NCI-H146 treated with DMSO at 0.1 percent for 48 hours (cell line): ENCODE results near the gene TDRD9.
A peak's percentile ranks its signal among the peaks of the same experiment; 100 is the strongest.
"Not testable (repeated sequence)": the region's sequence is repeated elsewhere in the genome, so short reads cannot be mapped to it uniquely, and the experiment has no call there.

Experiments
- DNase-seq: peaks from one replicate; lab custom pipeline; 2025; ENCODE audit not compliant: unreplicated experiment; lab: John Stamatoyannopoulos, UW

TDRD9 gene

GRCh38 chr14:103923863-103924262 is 4.4 kb upstream of the TDRD9 start:
- DNase-seq = peak; percentile 43

- no peak for DNase-seq
These were observed 2.9 kb upstream of the TDRD9 start for GRCh38 chr14:103925316-103925715.

DNA sequence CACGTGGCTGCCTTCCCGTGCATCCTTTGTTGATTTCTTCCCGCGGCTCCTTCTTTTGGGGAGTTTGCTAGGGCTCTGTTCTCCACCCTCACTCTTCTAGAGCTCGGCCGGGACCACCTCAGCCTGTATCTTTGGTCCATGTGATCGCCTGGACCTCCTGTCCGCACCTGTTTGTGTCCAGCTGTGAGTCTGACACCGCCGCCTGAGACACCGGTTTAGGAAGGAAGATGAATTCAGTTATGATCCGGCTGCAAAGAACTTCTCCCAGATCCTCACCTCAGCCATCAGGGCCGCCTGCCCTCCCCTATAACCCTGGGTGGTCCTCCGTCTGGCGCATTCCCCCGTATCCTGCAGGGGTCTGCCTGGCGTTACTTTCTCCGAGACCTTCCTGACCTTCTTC is 690 bp upstream of the TDRD9 start:
- no peak for DNase-seq

GRCh38 chr14:103930051-103930604 is 1.9 kb downstream of the TDRD9 start:
- DNase-seq = no peak

DNA sequence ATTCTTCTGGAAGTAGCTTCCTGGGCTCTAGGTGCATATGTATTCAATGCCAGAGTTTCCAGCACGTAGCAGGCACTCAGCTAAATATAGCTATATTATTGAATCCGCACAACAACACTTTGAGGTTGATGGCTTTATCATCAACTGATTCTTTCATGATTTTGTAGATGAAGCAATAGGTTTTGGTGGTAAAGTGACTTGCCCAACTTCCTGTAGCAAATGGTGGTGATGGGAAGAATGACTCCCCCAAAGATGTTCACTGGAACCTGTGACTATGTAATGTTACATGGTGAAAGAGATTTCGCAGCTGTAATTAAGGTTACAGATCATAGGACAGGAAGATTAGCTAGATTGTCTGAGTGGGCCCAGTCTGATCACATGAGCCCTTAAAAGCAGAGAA is 3.2 kb downstream of the TDRD9 start:
- DNase-seq = no peak

DNA sequence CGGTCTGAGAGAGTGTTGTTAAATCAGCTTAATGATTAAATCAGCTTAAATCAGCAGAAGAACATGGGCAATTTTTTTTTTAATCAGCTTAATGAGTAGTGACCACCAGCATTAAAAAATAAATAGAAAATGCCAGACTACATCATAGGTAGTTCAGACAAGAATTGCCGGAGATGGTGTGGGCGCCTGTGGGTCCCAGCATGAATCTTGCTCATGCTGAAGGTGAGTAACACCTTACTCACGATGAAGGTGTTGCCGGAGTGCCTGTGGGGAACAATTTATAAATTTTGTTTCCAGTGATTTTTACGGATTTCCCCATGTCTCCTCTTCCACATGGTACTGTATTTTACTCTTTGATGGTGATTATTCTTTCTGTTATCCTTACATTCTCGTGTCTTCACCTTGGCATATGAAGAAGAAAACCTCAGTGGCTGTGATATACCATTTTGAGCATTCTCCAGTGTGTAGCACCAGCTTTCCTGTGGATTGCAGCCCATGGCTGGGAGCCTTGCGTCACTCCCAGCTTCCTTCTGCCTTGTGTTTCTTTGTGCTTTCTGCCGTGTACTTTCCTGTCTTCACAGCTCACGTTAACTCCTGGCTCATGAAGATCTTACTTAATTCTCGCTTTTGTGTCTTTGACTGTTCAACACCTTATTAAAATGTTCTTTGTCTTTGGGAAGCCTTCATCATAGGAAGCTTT is 4.7 kb downstream of the TDRD9 start:
- DNase-seq = no peak

DNA sequence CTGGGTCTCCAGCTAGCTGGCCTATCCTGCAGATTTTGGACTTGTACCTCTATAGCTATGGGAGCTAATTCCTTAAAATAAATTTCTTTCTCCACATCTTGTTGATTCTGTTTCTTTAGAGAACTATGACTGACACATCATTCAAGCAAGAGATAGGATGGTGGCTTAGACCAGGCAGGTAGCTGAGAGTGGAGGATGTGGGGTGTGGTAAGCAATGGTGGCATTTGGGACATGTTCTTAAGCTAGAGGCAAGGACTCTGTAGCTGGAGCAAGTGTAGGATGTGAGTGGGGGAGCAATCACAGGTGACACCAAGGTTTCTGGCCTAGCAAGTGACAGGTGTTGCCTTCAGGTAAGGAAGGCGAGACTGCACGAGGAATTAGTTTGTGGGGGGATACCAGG is 6.8 kb downstream of the TDRD9 start:
- DNase-seq = no peak

- no peak for DNase-seq
These were observed 13.2 kb downstream of the TDRD9 start for GRCh38 chr14:103941462-103941861.

DNA sequence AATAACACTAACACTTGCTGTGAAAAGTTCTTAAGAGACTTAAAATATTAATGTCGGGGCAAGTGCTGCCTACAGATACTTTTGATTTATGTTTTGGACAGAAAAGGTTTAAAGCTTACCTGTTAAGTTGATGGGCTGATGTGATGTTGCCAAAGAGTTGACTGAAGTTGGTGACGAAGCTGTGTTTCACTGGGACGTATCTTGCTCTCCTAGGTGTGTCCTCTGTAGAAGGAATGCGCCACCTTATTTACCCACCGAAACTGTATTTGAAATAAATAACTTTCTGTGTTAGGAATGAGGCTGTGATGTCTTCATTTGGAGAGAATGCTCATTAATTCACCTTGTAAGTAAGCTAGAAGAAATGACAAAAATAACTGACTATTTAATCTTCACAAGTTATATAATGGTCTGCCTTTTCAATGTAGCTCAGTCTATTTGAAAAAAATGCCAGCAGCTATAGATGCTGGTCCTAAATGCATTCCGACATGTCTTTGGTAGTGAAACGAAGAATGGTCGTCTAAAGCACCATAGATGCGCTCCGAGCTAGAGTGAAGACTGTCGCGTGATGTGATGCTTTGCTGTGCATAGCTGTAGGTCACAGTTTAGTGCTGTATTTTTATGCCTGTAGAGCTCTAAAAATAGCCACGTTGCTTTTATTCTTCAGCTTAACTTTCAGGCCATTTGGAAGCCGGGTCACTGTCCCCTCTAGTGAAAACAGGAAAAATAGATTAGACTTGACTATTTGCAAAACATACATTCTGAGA is 13.9 kb downstream of the TDRD9 start, which contains the start of gene RD3L:
TSS of gene RD3L (minus strand) at position 557 of the 764 bp plus-strand sequence. CDS start 834 bp downstream, outside the sequence.
- no peak for DNase-seq

- no peak for DNase-seq
These were observed 15.4 kb downstream of the TDRD9 start for GRCh38 chr14:103943673-103944072.

- no peak for DNase-seq
These were observed 18.7 kb downstream of the TDRD9 start for GRCh38 chr14:103946975-103947374.

- no peak for DNase-seq
These were observed 20.2 kb downstream of the TDRD9 start for GRCh38 chr14:103948442-103948841.

DNA sequence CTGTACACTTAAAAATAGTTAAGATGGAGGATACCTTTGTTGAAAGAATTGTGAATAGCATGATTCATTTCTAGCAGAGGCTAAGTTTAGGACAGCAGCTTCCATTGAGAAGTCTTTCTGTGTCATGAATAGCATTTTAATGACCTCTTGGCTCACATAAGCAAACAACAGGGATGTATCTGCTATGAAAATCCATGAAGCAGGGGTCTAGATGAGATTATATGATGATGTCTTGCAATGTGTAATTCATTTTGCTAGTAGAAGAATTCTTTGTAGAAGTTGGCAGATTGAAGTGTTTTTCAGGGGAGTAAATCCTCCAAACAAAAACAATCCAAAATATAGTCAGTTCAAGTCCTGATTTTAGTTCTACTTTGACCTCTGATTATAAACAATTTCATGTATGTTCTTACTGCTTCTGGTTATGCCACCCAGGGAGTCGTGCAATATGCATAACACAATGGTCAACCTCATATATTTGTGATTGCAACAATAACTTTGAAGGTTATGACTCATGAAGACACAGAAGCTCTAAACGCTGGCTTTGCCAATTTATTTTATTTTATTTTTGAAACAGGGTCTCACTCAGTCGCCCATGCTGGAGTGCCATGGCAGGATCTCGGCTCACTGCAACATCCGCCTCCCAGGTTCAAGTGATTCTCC is 21.0 kb downstream of the TDRD9 start:
- DNase-seq = no peak

GRCh38 chr14:103960457-103961055 is 32.3 kb downstream of the TDRD9 start:
- no peak for DNase-seq

DNA sequence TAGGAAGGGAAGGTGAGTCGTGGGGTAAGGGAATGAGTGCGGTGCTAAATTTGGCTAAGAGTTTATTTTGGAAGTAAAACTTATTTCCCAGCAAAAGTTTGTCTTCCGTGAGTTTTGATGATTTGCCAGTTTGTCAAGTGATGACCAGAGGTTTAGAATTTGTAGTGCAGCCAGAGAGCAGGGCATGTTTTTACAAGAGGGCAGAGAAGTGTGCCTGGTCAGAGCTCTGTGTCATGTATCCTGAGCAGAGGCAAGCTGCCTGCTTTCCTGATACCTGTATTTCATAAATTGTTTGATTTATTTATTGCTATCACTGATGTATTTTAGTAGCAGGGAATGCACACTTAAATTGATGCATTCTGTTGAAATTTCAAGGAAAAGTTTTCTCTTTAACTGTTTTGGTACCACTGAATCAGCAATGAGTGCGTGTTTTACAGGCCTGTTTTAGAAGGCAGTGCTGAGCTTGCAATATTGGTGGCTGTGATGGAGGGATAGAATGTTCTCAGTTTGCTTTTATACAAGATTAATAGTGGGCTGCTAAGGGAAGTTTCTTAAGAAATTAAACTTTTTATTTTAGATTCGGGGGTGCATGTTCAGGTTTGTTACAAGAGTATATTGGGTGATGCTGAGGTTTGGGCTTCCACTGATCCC is 33.8 kb downstream of the TDRD9 start:
- DNase-seq = no peak

DNA sequence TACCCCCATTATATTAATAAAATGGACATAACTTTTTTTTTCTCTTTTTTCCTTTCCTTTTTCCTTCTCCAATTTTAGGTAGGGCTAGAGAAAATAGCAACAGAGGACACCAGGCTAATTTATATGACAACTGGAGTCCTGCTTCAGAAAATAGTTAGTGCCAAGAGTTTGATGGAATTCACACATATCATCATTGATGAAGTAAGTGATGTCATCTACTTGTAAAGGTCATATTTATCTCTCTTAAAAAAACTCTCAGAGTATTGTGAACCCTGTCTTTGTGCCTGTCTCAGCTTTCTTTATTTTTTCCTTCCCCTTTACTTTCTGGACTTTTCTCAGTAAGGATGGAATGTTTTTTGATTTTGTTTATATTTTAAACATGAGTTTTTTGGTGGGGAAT is 38.4 kb downstream of the TDRD9 start:
- no peak for DNase-seq

DNA sequence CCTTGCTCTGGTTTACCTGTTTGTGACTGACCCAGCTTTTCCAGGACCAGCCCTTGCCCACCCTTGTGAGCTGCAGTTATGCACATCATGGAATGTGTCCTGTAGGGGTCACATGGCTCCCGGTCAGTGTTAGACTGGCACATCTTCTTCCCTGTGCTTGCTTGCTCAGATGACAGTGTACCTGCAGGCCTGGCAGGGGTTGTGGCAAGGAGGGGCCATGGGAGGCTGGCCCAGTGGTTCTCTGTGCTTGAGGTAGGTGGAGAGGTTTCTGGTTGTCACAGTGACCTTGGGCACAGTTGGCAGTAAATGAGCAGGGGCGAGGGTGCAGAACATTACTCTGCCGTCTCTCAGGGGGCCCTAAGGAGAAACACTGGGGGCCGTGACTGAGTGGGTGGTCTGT is 41.7 kb downstream of the TDRD9 start:
- no peak for DNase-seq

DNA sequence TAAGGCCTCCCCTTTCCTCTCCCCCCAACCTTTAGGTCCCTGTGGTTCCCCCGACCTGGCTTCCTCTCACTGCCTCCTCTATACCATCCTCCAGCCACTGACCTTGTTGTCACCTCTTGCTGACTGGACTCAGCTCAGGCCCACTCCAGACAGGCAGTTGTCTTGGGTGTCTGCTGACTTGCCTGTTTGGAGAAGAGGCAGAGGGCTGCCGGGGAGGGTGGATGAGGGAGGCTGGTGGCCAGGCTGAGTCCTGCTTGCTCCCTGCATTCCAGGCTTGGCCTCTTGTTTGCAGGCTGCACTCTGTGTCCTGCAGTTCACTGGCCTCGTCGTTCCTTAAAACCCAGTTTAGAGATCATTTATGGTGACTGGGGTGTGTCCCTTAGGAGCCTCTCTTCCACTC is 45.1 kb downstream of the TDRD9 start:
- no peak for DNase-seq

GRCh38 chr14:103974575-103974974 is 46.3 kb downstream of the TDRD9 start:
- DNase-seq = no peak

- DNase-seq = not testable (repeated sequence)
These were observed 52.5 kb downstream of the TDRD9 start for GRCh38 chr14:103980623-103981238.
